GM19324 (cell line): ENCODE measurements around the gene IP6K1.
"Not testable (repeated sequence)": the region's sequence is repeated elsewhere in the genome, so short reads cannot be mapped to it uniquely, and the experiment has no call there.

ENCODE experiments used
- ATAC-seq: cut with Tn5 transposase; IDR thresholded peaks from one replicate; pipeline ENCODE4 v1.9.1; 2021; ENCODE audit warnings: mild to moderate bottlenecking, moderate library complexity; ENCODE audit not compliant: unreplicated experiment, low FRiP score

Gene IP6K1

GRCh38 chr3:49714728-49715550, 71.4 kb downstream of the IP6K1 start:
- ATAC-seq: no peak

DNA sequence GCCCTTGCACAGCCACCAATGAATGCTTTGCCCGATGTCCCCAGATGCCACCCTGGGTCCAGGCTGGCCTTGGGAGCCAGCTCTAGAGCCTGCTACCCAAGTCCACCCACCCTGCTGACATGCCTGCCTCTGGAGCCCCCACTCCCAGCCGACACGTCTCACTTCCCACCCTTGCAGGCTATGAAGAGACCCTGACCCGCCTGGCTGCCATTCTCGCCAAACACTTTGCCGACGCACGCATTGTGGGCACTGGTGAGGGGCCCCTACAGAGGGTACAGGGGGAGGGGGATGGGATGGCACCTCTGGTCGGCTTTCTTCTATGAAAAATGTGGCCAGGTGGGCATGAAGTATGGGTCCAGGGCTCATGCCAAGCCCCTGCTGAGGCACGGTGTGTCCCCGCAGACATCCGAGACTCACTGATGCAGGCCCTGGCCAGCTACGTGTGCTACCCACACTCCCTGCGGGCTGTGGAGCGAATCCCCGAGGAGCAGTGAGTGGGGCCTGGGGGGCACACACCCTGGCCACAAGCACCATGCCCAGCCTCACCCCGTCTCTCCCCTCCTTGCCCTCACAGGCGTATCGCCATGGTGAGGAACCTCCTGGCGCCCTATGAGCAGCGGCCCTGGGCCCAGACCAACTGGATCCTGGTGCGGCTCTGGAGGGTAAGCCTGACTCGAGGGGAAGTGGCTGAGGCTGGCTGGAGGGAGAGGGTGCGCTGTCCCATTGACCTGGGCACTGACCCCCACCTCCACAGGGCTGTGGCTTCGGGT, 72.8 kb downstream of the IP6K1 start:
- ATAC-seq: no peak

DNA sequence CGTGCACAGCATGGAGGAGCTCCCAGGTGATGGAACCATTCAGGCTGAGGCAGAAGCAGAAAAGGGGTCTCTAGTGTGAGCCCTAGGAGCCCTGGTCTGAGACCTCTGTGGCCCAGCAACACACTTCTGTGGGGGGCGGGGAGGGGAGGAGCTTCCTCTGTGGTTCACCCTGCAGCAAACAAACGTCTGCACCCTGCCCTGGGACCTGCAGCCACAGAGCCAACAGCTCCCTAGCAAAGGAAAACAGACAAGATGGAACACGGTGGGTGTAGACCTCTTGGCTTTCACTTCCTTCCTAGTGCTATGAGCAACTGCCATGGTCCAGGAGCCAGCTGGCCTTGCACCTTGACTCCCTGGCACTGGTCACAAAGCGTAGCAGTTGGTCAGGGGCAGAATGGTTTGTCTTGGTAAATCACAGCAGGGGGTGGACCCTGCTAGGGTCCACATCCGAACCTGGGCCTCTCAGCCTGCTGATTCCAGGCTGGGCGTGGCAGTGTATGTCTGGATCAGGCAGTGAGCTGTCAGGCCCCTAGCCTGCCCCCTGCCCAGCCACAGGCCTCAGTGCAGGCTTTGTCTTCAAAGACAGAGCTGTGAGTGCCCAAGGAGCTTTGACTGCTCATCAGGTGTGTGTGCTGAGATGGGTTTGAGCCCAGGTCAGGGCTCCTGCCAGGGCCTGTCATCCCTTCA, 73.6 kb downstream of the IP6K1 start:
- ATAC-seq: no peak

- no peak for ATAC-seq
Observed at GRCh38 chr3:49712166-49712565, 74.2 kb downstream of the IP6K1 start.

- no peak for ATAC-seq
Observed at GRCh38 chr3:49711489-49711888, 74.9 kb downstream of the IP6K1 start.

- ATAC-seq: no peak
Observed at GRCh38 chr3:49709852-49710251, 76.5 kb downstream of the IP6K1 start.

DNA sequence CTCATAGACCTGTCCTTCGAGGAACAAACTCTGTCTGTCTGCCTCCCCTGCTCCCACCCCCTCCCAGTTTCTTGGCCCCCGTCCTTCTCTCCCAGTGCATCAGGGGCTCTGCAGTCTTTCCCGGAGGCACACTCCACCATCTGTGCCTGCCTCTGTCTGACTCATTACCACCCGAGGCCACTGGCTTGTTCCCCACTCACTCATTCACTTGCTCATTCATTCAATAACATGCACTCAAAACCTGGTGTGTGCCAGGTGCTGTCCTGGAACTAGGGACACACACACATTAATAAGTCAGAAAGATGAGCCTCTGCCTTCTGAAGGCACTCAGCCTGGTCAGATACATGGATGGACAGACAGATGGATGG, 79.2 kb downstream of the IP6K1 start:
- ATAC-seq: no peak

DNA sequence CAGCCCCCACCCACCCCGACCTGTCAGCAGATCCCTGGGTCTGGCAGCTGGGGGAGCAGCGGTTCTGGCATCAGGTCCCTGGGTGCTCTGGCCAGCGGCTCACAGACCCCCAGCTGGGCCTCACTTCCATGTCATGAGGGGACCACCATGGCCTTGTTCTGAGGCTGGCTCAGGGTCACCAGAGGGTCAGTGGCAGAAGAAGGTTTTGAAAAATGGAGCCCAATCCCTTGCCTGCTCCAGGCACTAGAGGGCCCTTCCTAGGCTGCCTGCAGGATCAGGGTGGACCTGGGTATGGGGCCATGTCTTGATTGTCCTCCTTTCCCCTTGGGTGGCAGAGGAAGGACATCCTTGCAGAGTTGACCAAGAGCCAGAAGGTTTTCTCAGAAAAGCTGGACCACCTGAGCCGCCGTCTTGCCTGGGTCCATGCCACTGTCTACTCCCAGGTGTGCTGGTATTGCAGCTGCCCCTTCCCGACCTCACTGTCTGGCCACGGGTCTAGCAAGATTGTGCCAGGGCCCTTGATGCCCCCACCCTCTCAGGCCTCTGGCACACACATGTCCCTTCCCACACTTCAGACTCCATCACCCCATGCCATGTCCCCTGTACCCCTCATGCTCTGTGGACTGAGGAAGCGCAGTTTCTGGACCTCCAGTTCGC, 79.8 kb downstream of the IP6K1 start:
- ATAC-seq: no peak

GRCh38 chr3:49705390-49705960, 80.9 kb downstream of the IP6K1 start:
- ATAC-seq: no peak

GRCh38 chr3:49704629-49705028, 81.7 kb downstream of the IP6K1 start:
- ATAC-seq: no peak

DNA sequence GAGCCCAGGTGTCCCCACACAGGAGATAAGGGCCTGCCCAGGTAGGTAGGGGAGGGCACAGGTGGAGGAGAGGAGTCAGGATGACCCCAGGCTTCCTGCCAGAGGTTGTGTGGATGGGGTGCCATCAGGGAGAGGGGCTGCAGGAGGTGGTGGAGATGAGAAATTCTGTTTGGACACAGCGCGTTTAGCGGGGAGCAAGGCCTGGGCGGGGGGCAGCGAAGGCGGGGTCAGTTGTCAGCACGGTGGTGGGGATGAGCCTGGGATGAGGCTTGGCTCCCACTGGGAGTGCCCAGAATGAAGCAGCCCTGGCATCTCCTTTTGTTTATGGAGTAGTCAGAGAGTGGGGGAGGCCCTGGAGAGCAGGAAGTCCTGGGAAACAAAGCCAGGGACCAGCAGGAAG, 82.4 kb downstream of the IP6K1 start:
- no peak for ATAC-seq

- no peak for ATAC-seq
Observed at GRCh38 chr3:49703443-49703927, 82.9 kb downstream of the IP6K1 start.

- ATAC-seq: no peak
Observed at GRCh38 chr3:49702672-49703071, 83.7 kb downstream of the IP6K1 start.

DNA sequence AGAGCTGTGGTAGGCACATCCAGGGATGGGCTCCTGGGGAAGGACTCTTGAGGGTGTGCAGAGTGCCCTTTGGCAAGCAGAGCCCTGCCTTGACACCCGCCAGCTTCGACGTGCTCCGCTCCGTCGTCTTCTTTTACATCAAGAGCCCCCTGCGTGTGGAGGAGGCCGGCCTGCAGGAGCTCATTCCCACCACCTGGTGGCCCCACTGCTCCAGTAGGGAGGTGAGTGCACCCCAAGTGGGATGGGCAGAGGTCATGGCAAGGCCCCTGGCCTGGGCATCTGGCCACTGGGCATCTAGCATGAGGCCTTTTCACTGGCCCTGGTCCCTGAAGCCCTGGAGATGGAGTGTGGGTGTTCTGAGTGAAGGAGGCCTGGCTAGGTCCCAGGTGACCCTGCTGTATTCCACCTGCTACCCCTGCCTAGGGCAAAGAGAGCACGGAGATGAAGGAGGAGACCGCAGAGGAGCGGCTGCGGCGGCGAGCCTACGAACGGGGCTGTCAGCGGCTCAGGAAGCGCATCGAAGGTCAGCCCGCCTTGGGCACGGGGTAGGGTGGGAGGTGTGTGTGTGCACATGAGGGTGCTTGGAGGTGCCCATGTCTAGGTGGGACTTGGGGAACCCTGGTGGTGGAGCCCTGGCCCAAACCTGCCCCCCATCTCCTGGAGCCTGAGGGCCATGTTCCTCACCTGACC, 84.8 kb downstream of the IP6K1 start:
- ATAC-seq: no peak

DNA sequence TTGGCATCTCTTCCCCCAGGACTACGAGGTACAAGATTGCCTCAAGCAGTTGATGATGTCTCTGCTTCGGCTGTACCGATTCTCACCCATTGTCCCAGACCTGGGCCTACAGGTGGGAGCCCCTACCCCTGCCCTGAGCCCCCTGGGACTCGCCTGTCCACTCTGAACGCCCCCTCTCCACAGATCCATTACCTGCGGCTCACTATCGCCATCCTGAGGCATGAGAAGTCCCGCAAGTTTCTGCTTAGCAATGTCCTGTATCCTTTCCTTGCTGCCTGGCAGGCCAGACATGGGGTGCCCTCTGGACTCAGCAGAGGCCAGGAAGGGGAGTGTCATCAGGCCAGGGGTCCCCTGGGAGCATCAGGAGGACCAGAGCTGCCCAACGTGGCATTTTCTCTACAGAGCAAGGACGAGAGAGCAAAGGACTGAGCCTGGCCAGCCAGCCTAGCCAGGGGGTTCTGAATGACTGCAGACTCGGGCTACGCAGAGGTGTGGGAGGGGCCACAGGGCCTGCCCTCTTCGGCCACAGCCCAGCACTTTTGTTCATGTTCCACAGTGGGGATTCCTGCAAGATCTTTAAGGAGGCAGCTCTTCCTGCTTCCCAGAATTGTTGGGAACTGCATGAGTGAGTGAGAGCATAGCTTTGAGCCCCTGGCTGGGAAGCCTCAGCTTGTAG, 85.8 kb downstream of the IP6K1 start:
- ATAC-seq: no peak

DNA sequence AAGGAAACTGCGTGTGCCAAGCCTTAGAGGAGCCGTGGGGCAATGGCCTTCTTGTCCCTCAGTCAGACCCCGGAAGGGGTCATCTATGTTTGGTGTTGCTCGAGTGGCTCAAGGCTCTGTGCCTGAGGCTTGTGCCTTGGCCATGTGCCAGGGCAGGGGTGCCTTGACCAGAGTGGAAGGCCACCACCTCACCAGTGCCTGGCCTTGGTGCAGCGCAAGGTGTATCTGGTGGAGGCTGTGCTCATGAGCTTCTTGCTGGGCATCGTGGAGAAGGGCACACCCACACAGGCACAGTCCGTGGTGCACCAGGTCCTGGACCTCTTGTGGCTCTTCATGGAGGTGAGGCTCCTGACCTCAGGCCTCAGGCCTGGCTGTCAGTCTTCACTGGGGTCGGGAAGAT, 86.3 kb downstream of the IP6K1 start:
- no peak for ATAC-seq

GRCh38 chr3:49699281-49699979, 86.9 kb downstream of the IP6K1 start:
- ATAC-seq: no peak

- ATAC-seq: not testable (repeated sequence)
Observed at GRCh38 chr3:49695350-49696015, 90.9 kb downstream of the IP6K1 start.
